Endothelial cell of umbilical vein (primary cell): ENCODE measurements around the gene RBM38. TPM values are rescaled to one million over a fixed set of nuclear protein-coding genes. Genes with fewer than 3 reads are reported as not detected.

Experiments
- BruUV-seq: library from RNA; stranded (reverse); fragments of 400-500 nt; replicated peaks from 2 replicates; lab custom pipeline; 2021; lab: Mats Ljungman, UMichigan
- CTCF ChIA-PET: fragments of 300-600, 350-600 bp; sonication (Branson Sonifier 250); formaldehyde crosslinking; loops from one replicate; lab custom pipeline; 2021; ENCODE audit warnings: antibody characterized with exemption, inconsistent platforms; lab: Charles Lee
- POLR2A ChIA-PET: fragments of 300-600, 350-600 bp; sonication (Branson Sonifier 250); formaldehyde crosslinking; loops from one replicate; lab custom pipeline; 2021; ENCODE audit warnings: antibody characterized with exemption, inconsistent platforms; lab: Charles Lee
- DNase-seq: peaks from one replicate; pipeline ENCODE4 v3.0.0-alpha.2; 2011; ENCODE audit warnings: low read depth, low spot score
- FAIRE-seq: peaks from 2 replicates; lab custom pipeline; 2011; peaks lifted over from hg19 to GRCh38; lab: Jason Lieb, UNC
- H2AFZ ChIP-seq: 2 replicates; pipeline ENCODE4 v1.6.0; 2012; ENCODE audit warnings: low read depth, low read length, control low read depth, inconsistent platforms
- H3K27ac ChIP-seq: 2 replicates; pipeline ENCODE4 v1.5.1; 2011; ENCODE audit warnings: low read depth, mild to moderate bottlenecking, control low read depth, low read length, moderate library complexity; ENCODE audit not compliant: insufficient read depth
- H3K27me3 ChIP-seq, 2 experiments: 2 replicates each; pipeline versions ENCODE4 v1.6.0 to v1.6.1; 2011; ENCODE audit warnings: low read length in 2 of 2, mixed read lengths in 1 of 2; ENCODE audit not compliant: control insufficient read depth in 2 of 2, insufficient read depth in 2 of 2
- H3K36me3 ChIP-seq, 2 experiments: 2 replicates in 1 of 2; 3 replicates in 1 of 2; pipeline ENCODE4 v1.5.1; 2011; ENCODE audit warnings: low read length in 2 of 2, mild to moderate bottlenecking in 1 of 2, moderate library complexity in 1 of 2; ENCODE audit not compliant: control insufficient read depth in 2 of 2, insufficient read depth in 2 of 2; ENCODE audit errors: extremely low read depth in 1 of 2
- H3K4me1 ChIP-seq: 3 replicates; pipeline ENCODE4 v1.5.1; 2011; ENCODE audit warnings: mild to moderate bottlenecking, low read length; ENCODE audit not compliant: control insufficient read depth, insufficient read depth; ENCODE audit errors: extremely low read depth
- H3K4me2 ChIP-seq: 2 replicates; pipeline ENCODE4 v1.6.1; 2011; ENCODE audit warnings: low read length, control low read depth, mixed read lengths; ENCODE audit not compliant: insufficient read depth
- H3K4me3 ChIP-seq, 3 experiments: fragments of 200-600 bp in 1 of 3; sonication (generic), shearing (Covaris generic) in 1 of 3; replicated peaks in 1 of 3; 2 replicates each; pipeline ENCODE4 v1.5.1; 2011 to 2016; ENCODE audit warnings: control low read depth in 3 of 3, low read length in 3 of 3, mild to moderate bottlenecking in 2 of 3, inconsistent platforms in 1 of 3, low read depth in 1 of 3, moderate library complexity in 1 of 3; ENCODE audit not compliant: insufficient read depth in 1 of 3
- H3K79me2 ChIP-seq: 2 replicates; pipeline ENCODE4 v1.6.0; 2012; ENCODE audit warnings: low read length, inconsistent platforms; ENCODE audit not compliant: control insufficient read depth, insufficient read depth
- H3K9ac ChIP-seq: replicated peaks from 2 replicates; pipeline ENCODE3; 2011; ENCODE audit warnings: low read length, control low read depth; ENCODE audit not compliant: insufficient read depth; ENCODE audit errors: extremely low read depth
- H3K9me1 ChIP-seq: replicated peaks from 3 replicates; pipeline ENCODE4 v1.6.0; 2011; ENCODE audit warnings: mild to moderate bottlenecking, low read length; ENCODE audit not compliant: control insufficient read depth, insufficient read depth; ENCODE audit errors: extremely low read depth
- H3K9me3 ChIP-seq: replicated peaks from 2 replicates; pipeline ENCODE4 v1.5.1; 2012; ENCODE audit warnings: low read length, inconsistent platforms; ENCODE audit not compliant: control insufficient read depth, insufficient read depth
- H4K20me1 ChIP-seq: replicated peaks from 2 replicates; pipeline ENCODE3; 2011; ENCODE audit warnings: mild to moderate bottlenecking, low read length; ENCODE audit not compliant: control insufficient read depth, insufficient read depth; ENCODE audit errors: extremely low read depth
- CTCF ChIP-seq, 2 donors: IDR thresholded peaks; 1 replicate in 1 of 2; 2 replicates in 1 of 2; pipeline ENCODE4 v1.5.1; 2011; ENCODE audit warnings: low read length in 2 of 2, mild to moderate bottlenecking in 2 of 2, moderate library complexity in 2 of 2, control low read depth in 1 of 2, inconsistent platforms in 1 of 2, low read depth in 1 of 2; ENCODE audit not compliant: insufficient read depth in 1 of 2; ENCODE audit errors: extremely low read depth in 1 of 2
- EZH2 ChIP-seq: IDR thresholded peaks from 2 replicates; pipeline ENCODE4 v1.6.1; 2012; ENCODE audit warnings: borderline replicate concordance, low read depth, mild to moderate bottlenecking, moderate library complexity, low read length, inconsistent platforms; ENCODE audit not compliant: severe bottlenecking
- dilution Hi-C: fragments of 300-500 bp; cut with MboI; formaldehyde crosslinking; loops from one replicate; pipeline ENCODE4 v1.15.0; 2019; ENCODE audit warnings: low sequenced_read_pairs; ENCODE audit not compliant: extremely low pct_ligation_motif_present
- intact Hi-C: fragments of 100-400 bp; cut with micrococcal nuclease; formaldehyde crosslinking; loops from one replicate; pipeline ENCODE4 v1.10.0; 2022
- polyA plus RNA-seq, 4 experiments: library from polyadenylated mRNA; depleted of rRNA in 3 of 4; stranded (reverse) in 3 of 4; unstranded in 1 of 4; fragments of >200 nt; gene quantifications; 2 replicates each; pipeline versions ENCODE4 v1.2.1 to v1.2.3, GENCODE V29; 2011 to 2012; ENCODE audit warnings: missing spikeins in 1 of 4
- total RNA-seq: library from RNA; stranded (reverse); gene quantifications from 2 replicates; pipeline ENCODE4 v1.2.3, GENCODE V29; 2021

The RBM38 gene
- total and polyA plus RNA-seq, 2 donors (not counting 3 experiments of a cell fraction or from before 2014, with no cell fraction given), result 22.1 to 37.4 TPM

- POLR2A ChIA-PET, result no interaction called here
- no TSS peak for BruUV-seq
- dilution Hi-C loops, result no loop called here
Observed at GRCh38 chr20:57346477-57346876, 44.7 kb upstream of the RBM38 start.

More at GRCh38 chr20:57346477-57346876, 44.7 kb upstream of the RBM38 start:
- H4K20me1 ChIP-seq, result no peaks in the 10 kb centered on the region
- no peaks in the 10 kb centered on the region for H3K4me1 ChIP-seq
- peaks cover 4% of the 10 kb centered on the region for H3K79me2 ChIP-seq
- no peak overlapping the region for H3K4me2 ChIP-seq
- CTCF ChIA-PET, result interaction anchor here (0.6 to 3.5 kb wide), 8 partner anchors 9 to 798 kb away, joined by 3 to 43 read pairs (median 5); no protein-coding TSS in a partner anchor
- no peaks in the 10 kb centered on the region for H3K9me3 ChIP-seq
- H3K9ac ChIP-seq, result no peak overlapping the region
- H3K9me1 ChIP-seq, result no peaks in the 10 kb centered on the region
- no peak for TF ChIP-seq EZH2
- peak; percentile 61 to 63 for TF ChIP-seq CTCF (IDR thresholded peaks at IDR 0.05; ENCODE audit: extremely low read depth in 1 of 2, insufficient read depth in 1 of 2, low read depth in 1 of 2, low read length in 2 of 2)
- H3K4me3 ChIP-seq, result no peak overlapping the region
- no peak overlapping the region for H3K27ac ChIP-seq
- peaks cover 2 to 17% of the 10 kb centered on the region in 2 experiments for H3K27me3 ChIP-seq
- peak; percentile 75 for FAIRE-seq
- no peak overlapping the region for H2AFZ ChIP-seq
- intact Hi-C loops, result loop anchor here (1.0 to 5.0 kb wide), 3 partner anchors 74 to 796 kb away; no protein-coding TSS in a partner anchor
- H3K36me3 ChIP-seq, result no peaks in the 10 kb centered on the region
- peak; percentile 65 for DNase-seq
